Heart right ventricle (tissue), 16 donors: ENCODE measurements around the gene SYCP2L. TPM values are rescaled to one million over a fixed set of nuclear protein-coding genes. Genes with fewer than 3 reads are reported as not detected.
"Not testable (repeated sequence)": the region's sequence is repeated elsewhere in the genome, so short reads cannot be mapped to it uniquely, and the experiment has no call there.

ENCODE experiments used
- ATAC-seq, 8 donors: fragments of 200-7000 bp; cut with Tn5 transposase; one replicate each; pipeline ENCODE4 v1.9.1; 2020; ENCODE audit warnings: mild to moderate bottlenecking in 8 of 8, moderate library complexity in 8 of 8, moderate number of reproducible peaks in 1 of 8
- DNase-seq, 2 donors: peaks; one replicate each; pipeline ENCODE4 v3.0.0-alpha.2; 2020
- H3K27ac ChIP-seq, 10 donors: fragments of 200-600 bp; sonication (generic) in 2 of 10; one replicate each; pipeline versions ENCODE4 v1.5.0 to v1.8.0; 2020 to 2022; ENCODE audit warnings: mild to moderate bottlenecking in 3 of 10
- H3K27me3 ChIP-seq, 7 donors: fragments of 200-600 bp; one replicate each; pipeline ENCODE4 v1.8.0; 2021 to 2022; ENCODE audit warnings: mild to moderate bottlenecking in 2 of 7
- H3K36me3 ChIP-seq, 9 donors: fragments of 200-600 bp; sonication (generic) in 1 of 9; one replicate each; pipeline versions ENCODE4 v1.5.0 to v1.8.0; 2020 to 2022; ENCODE audit warnings: mild to moderate bottlenecking in 2 of 9
- H3K4me1 ChIP-seq, 9 donors: fragments of 200-600 bp; sonication (generic) in 1 of 9; one replicate each; pipeline versions ENCODE4 v1.5.0 to v1.8.0; 2020 to 2022; ENCODE audit warnings: mild to moderate bottlenecking in 4 of 9
- H3K4me3 ChIP-seq, 10 donors: fragments of 200-600 bp; sonication (generic) in 2 of 10; one replicate each; pipeline versions ENCODE4 v1.5.0 to v1.8.0; 2020 to 2022; ENCODE audit warnings: mild to moderate bottlenecking in 7 of 10, moderate library complexity in 2 of 10
- H3K9me3 ChIP-seq, 11 donors: fragments of 200-600 bp in 10 of 11; sonication (generic) in 2 of 11; one replicate each; pipeline versions ENCODE4 v1.5.0 to v1.8.0; 2013 to 2022; ENCODE audit warnings: mild to moderate bottlenecking in 2 of 11, control low read depth in 1 of 11, moderate library complexity in 1 of 11
- CTCF ChIP-seq, 9 donors: fragments of 200-600 bp; sonication (generic) in 2 of 9; IDR thresholded peaks; one replicate each; pipeline versions ENCODE4 v1.5.0 to v1.8.0; 2021 to 2022; ENCODE audit warnings: antibody characterized with exemption in 9 of 9, mild to moderate bottlenecking in 5 of 9, moderate library complexity in 1 of 9
- WGBS, 2 donors: extraction: QIAGEN DNeasy Blood & Tissue Kit; methylation state at CpG; one replicate each; pipeline ENCODE4 v1.1.7; 2013; ENCODE audit warnings: inconsistent platforms in 1 of 2; 5-methylcytosine and 5-hydroxymethylcytosine counted together
- intact Hi-C, 10 donors: fragments of 100-400 bp; cut with DNase I; formaldehyde crosslinking; loops; one replicate each; pipeline versions ENCODE4 v1.11.1 to v1.14.2; 2022
- polyA plus RNA-seq, 2 donors: library from polyadenylated mRNA; stranded (reverse); fragments of 200-250 nt; gene quantifications; one replicate each; pipeline ENCODE4 v1.2.3, GENCODE V29; 2013
- total RNA-seq, 10 donors: library from RNA; stranded (reverse); fragmentation: NEBNext Ultra II Directional in 3 of 10; extraction: Animal tissue kit (Norgen Biotek cat#: 25700) in 3 of 10; gene quantifications; one replicate each; pipeline versions ENCODE4 v1.2.1 to v1.2.4, GENCODE V29; 2021 to 2023
- donor health status: Arrhythmogenic right ventricular cardiomyopathy.
- donor health status: ischemic (EF 13 %, LVEDD 7.1; RV severe dilation, severe dysfunction).
- donor health status: healthy with polysubstance abuse.
- donor health status: DM: no; HTN: yes; CAD: no.
- donor health status: DM: no; HTN: no; CAD: no.
- donor health status: ischemic (EF 25% LVEDD 6.9; RV normal size, moderate dysfunction).
- donor health status: ischemic (EF 25% LVEDD 5.7; RV mildly dilated, moderate dysfunction).
- donor health status: healthy.
- donor health status: DM: yes; HTN: yes; CAD: no.
- donor health status: Ischemic cardiomyopathy.
- donor health status: ischemic (EF 35%, LVEDD 5.7; RV mildly dilated, moderate dysfunction).
- donor health status: nonischemic (EF 11% LVEDD 7.7; RV severe dilation, severe dysfunction).
- donor health status: DM: yes; HTN: yes; CAD: no.
- donor health status: PGD.
- donor health status: ischemic (EF 29% LVEDD 5.4; RV normal size, mild dysfunction).
- donor health status: nonischemic (EF 23%, LVEDD 6.1; RV moderate dilation, normal function).

SYCP2L gene
- total and polyA plus RNA-seq, 12 donors: 0.11 to 2.4 (median 0.37) TPM

DNA sequence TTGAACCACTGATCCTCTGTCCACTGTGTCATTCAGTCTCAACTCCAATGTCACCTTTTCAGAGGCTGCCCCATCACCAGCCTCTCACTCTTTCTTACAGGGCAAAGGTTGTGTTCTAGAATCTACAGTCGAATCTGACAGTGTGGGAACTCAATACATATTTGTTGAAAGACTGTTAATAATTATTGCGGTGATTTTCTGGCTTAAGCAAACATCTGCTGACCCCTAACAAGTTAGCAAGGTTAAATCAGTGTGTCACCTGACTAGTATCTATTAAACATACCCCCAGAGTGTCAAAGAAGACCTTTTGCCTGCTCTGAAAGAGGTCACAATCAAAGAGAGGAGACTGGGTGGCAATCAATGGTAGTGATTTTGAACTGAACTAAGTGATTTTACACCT is 115.3 kb downstream of the SYCP2L start:
- 92 to 93% methylated on average over 2 of the region's 2 CpGs for WGBS, 2 donors
- Histone ChIP-seq H3K27ac (no peak overlapping the region), H3K4me1 (peaks cover 0 to 17% (median 6%) of the 10 kb centered on the region in 9 donors), H3K4me3 (no peak overlapping the region), H3K36me3 (no peaks in the 10 kb centered on the region), H3K9me3 (no peaks in the 10 kb centered on the region), H3K27me3 (no peaks in the 10 kb centered on the region)
- DNase-seq: no peak
- TF ChIP-seq CTCF (IDR thresholded peaks at IDR 0.05): no peak
- intact Hi-C loops: no loop called here
- ATAC-seq: no peak

DNA sequence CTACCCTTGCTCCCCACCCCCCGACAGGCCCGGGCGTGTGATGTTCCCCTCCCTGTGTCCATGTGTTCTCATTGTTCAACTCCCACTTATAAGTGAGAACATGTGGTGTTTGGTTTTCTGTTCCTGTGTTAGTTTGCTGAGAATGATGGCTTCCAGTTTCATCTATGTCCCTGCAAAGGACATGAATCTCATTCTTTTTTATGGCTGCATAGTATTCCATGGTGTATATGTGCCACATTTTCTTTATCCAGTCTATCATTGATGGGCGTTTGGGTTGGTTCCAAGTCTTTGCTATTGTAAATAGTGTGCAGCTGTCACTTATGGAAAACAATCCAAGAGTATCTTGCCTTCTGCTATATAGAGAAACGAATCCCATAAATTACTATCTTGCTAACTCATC is 116.4 kb downstream of the SYCP2L start:
- H3K9me3 ChIP-seq, H3K27me3 ChIP-seq, H3K36me3 ChIP-seq, intact Hi-C loops, ATAC-seq, H3K4me3 ChIP-seq, DNase-seq, H3K27ac ChIP-seq: not testable (repeated sequence)
- H3K4me1 ChIP-seq: peaks cover 0 to 21% (median 9%) of the 10 kb centered on the region in 9 donors
- WGBS, 2 donors: 91 to 93% methylated on average over 5 of the region's 5 CpGs

DNA sequence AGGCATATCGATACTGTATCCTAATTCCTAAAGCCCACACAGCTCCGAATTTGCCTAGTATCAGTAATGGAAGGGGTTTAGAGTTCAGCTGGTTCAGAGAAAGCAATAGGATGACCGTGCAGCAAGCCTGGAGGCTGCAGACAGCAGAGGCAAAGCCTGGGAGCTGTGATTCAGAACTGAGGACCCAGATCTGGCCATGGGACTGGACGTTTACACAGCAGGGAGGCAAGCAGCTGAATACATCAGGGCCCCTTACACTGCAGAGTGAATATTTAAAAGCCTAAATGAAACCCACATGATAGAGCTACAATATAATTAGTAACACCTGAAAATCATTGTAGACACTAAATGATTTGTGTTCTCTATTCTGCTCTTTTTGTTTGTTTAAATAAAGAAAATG is 119.2 kb downstream of the SYCP2L start:
- TF ChIP-seq CTCF (IDR thresholded peaks at IDR 0.05): no peak
- Histone ChIP-seq H3K27ac (no peak overlapping the region), H3K9me3 (no peaks in the 10 kb centered on the region), H3K27me3 (peaks cover 0 to 8% (median 0%) of the 10 kb centered on the region in 7 donors), H3K4me1 (peaks cover 0 to 29% (median 0%) of the 10 kb centered on the region in 9 donors), H3K4me3 (no peak overlapping the region), H3K36me3 (no peaks in the 10 kb centered on the region)
- DNase-seq (no peak), ATAC-seq (no peak)
- WGBS, 2 donors: 66 to 74% methylated on average over 4 of the region's 4 CpGs
- intact Hi-C loops: no loop called here

- intact Hi-C loops: no loop called here
- peak overlapping the region in 2 of 10 donors; percentile 13 to 26 for H3K27ac ChIP-seq
- H3K36me3 ChIP-seq: no peaks in the 10 kb centered on the region
- no peak for ATAC-seq
- H3K27me3 ChIP-seq: peaks cover 0 to 18% (median 0%) of the 10 kb centered on the region in 7 donors
- peaks cover 0 to 29% (median 4%) of the 10 kb centered on the region in 9 donors for H3K4me1 ChIP-seq
- 67 to 73% methylated on average over 10 of the region's 10 CpGs for WGBS, 2 donors
- no peak for TF ChIP-seq CTCF (IDR thresholded peaks at IDR 0.05)
- DNase-seq: no peak
- H3K4me3 ChIP-seq: no peak overlapping the region
- no peaks in the 10 kb centered on the region for H3K9me3 ChIP-seq
These were observed 121.1 kb downstream of the SYCP2L start for GRCh38 chr6:11007715-11008608.

- DNase-seq (no peak), ATAC-seq (no peak)
- H3K36me3 ChIP-seq: no peaks in the 10 kb centered on the region
- H3K4me1 ChIP-seq: peaks cover 0 to 29% (median 4%) of the 10 kb centered on the region in 9 donors
- WGBS, 2 donors: 51 to 73% methylated on average over 1 of the region's 1 CpG
- intact Hi-C loops: no loop called here
- H3K4me3 ChIP-seq: no peak overlapping the region
- no peak for TF ChIP-seq CTCF (IDR thresholded peaks at IDR 0.05)
- H3K27me3 ChIP-seq: peaks cover 0 to 18% (median 0%) of the 10 kb centered on the region in 7 donors
- peak overlapping the region in 1 of 10 donors; percentile 13 for H3K27ac ChIP-seq
- H3K9me3 ChIP-seq: no peaks in the 10 kb centered on the region
These were observed 122.0 kb downstream of the SYCP2L start for GRCh38 chr6:11008821-11009220.
